Myometrial cell (primary cell): ENCODE data around the gene LRRC26. TPM values are rescaled to one million over a fixed set of nuclear protein-coding genes. Genes with fewer than 3 reads are reported as not detected.

ENCODE experiments used
- total RNA-seq: library from RNA; depleted of rRNA; stranded (reverse); fragments of >200 nt; gene quantifications from 2 replicates; pipeline ENCODE4 v1.2.3, GENCODE V29; 2015

The LRRC26 gene
- total RNA-seq, result not detected in 2 replicates

GRCh38 chr9:137169896-137170358, at the start of gene LRRC26:
LRRC26 (minus strand) TSS chr9:137170051; CDS start chr9:137169943, 108 bp downstream.

GRCh38 chr9:137205126-137206069, 35.5 kb upstream of the LRRC26 start, which contains the start of the genes NDOR1 and TMEM203:
NDOR1 (plus strand) TSS chr9:137205700; CDS start chr9:137205778, 78 bp downstream.
TMEM203 (minus strand) TSS chr9:137205648; CDS start chr9:137205414, 234 bp downstream.

GRCh38 chr9:137200311-137201204, 30.7 kb upstream of the LRRC26 start, which contains the start of gene TPRN:
TPRN (minus strand) TSS chr9:137200741; CDS start chr9:137200711, 30 bp downstream.

GRCh38 chr9:137188490-137189296, 18.8 kb upstream of the LRRC26 start, which contains the start of the genes ANAPC2 and SSNA1:
ANAPC2 (minus strand) TSS chr9:137188560; CDS start chr9:137188532, 28 bp downstream.
SSNA1 (plus strand) TSS chr9:137188676; CDS start chr9:137188727, 51 bp downstream.

GRCh38 chr9:137138722-137139467, 31.0 kb downstream of the LRRC26 start, which contains the start of gene GRIN1:
GRIN1 (plus strand) TSS chr9:137139154; CDS start chr9:137139487, 333 bp downstream.

Other genes with a start within 250 kb of the LRRC26 start
- gene FBXW5, start 225.3 kb downstream of the LRRC26 start, total RNA-seq, result 150 and 202 TPM in 2 replicates
- not detected in 2 replicates for gene C8G, start 224.8 kb downstream of the LRRC26 start, total RNA-seq
- gene LCN12, start 217.8 kb downstream of the LRRC26 start, total RNA-seq, result not detected in 2 replicates
- gene PTGDS, start 192.5 kb downstream of the LRRC26 start, total RNA-seq, result 16.1 and 28.3 TPM in 2 replicates
- 0.29 and 0.35 TPM in 2 replicates for gene LCNL1, start 187.1 kb downstream of the LRRC26 start, total RNA-seq
- 38.8 and 45.3 TPM in 2 replicates for gene PAXX, start 177.6 kb downstream of the LRRC26 start, total RNA-seq
- gene CLIC3, start 173.5 kb downstream of the LRRC26 start, total RNA-seq, result 21.6 and 29.6 TPM in 2 replicates
- gene ABCA2, start 141.8 kb downstream of the LRRC26 start, total RNA-seq, result 12.8 and 52.2 TPM in 2 replicates
- gene FUT7, start 138.0 kb downstream of the LRRC26 start, total RNA-seq, result not detected in 2 replicates
- gene NPDC1, start 123.9 kb downstream of the LRRC26 start, total RNA-seq, result 24.2 and 27.3 TPM in 2 replicates
- gene ENTPD2, start 116.0 kb downstream of the LRRC26 start, total RNA-seq, result 0.58 TPM in 1 of 2 replicates, not detected in the other
- 17.3 and 17.5 TPM in 2 replicates for gene SAPCD2, start 99.5 kb downstream of the LRRC26 start, total RNA-seq
- gene UAP1L1, start 92.5 kb downstream of the LRRC26 start, total RNA-seq, result 4.6 and 5.5 TPM in 2 replicates
- 122 and 133 TPM in 2 replicates for gene MAN1B1, start 83.1 kb downstream of the LRRC26 start, total RNA-seq
- gene DPP7, start 55.3 kb downstream of the LRRC26 start, total RNA-seq, result 62.6 and 81.0 TPM in 2 replicates
- gene GRIN1, start 30.9 kb downstream of the LRRC26 start, total RNA-seq, result not detected in 2 replicates
- gene TMEM210, start 2.0 kb upstream of the LRRC26 start, total RNA-seq, result not detected in 2 replicates
- gene ANAPC2, start 18.5 kb upstream of the LRRC26 start, total RNA-seq, result 10.7 and 16.3 TPM in 2 replicates
- 69.1 and 154 TPM in 2 replicates for gene SSNA1, start 18.6 kb upstream of the LRRC26 start, total RNA-seq
- gene TPRN, start 30.7 kb upstream of the LRRC26 start, total RNA-seq, result 9.2 and 14.7 TPM in 2 replicates
- gene TMEM203, start 35.6 kb upstream of the LRRC26 start, total RNA-seq, result 36.5 and 50.7 TPM in 2 replicates
- 12.4 and 19.0 TPM in 2 replicates for gene NDOR1, start 35.6 kb upstream of the LRRC26 start, total RNA-seq
- not detected in 2 replicates for gene RNF208, start 52.2 kb upstream of the LRRC26 start, total RNA-seq
- gene CYSRT1, start 55.1 kb upstream of the LRRC26 start, total RNA-seq, result 2.3 and 2.8 TPM in 2 replicates
- gene RNF224, start 57.5 kb upstream of the LRRC26 start, total RNA-seq, result not detected in 2 replicates
- not detected in 2 replicates for gene SLC34A3, start 60.9 kb upstream of the LRRC26 start, total RNA-seq
- 798 and 901 TPM in 2 replicates for gene TUBB4B, start 71.2 kb upstream of the LRRC26 start, total RNA-seq
- gene STPG3, start 81.2 kb upstream of the LRRC26 start, total RNA-seq, result not detected in 2 replicates
- gene NELFB, start 85.3 kb upstream of the LRRC26 start, total RNA-seq, result 55.5 and 60.5 TPM in 2 replicates
- gene TOR4A, start 107.7 kb upstream of the LRRC26 start, total RNA-seq, result 51.3 and 58.7 TPM in 2 replicates
- gene NRARP, start 132.2 kb upstream of the LRRC26 start, total RNA-seq, result 0.18 TPM in 1 of 2 replicates, not detected in the other